Gastroesophageal sphincter (tissue), 4 donors: ENCODE results near the gene PTPRD. TPM values are rescaled to one million over a fixed set of nuclear protein-coding genes. Genes with fewer than 3 reads are reported as not detected.
"Not testable (repeated sequence)": the region's sequence is repeated elsewhere in the genome, so short reads cannot be mapped to it uniquely, and the experiment has no call there.

Source experiments
- ATAC-seq: fragments of 150-250 bp; one replicate; pipeline ENCODE4 v1.9.1; 2016; ENCODE audit warnings: mild to moderate bottlenecking, moderate library complexity
- H3K27ac ChIP-seq, 4 donors: fragments of 200-600 bp; sonication (generic) in 3 of 4; 1 replicate in 3 of 4; 2 replicates in 1 of 4; pipeline ENCODE4 v1.5.1; 2016 to 2019
- H3K27me3 ChIP-seq: fragments of 200-600 bp; sonication (generic); one replicate; pipeline ENCODE4 v1.5.1; 2019
- H3K36me3 ChIP-seq, 2 donors: fragments of 200-600 bp; sonication (generic); one replicate each; pipeline ENCODE4 v1.5.1; 2019; ENCODE audit warnings: control low read depth in 1 of 2
- H3K4me1 ChIP-seq, 3 donors: fragments of 200-600 bp; sonication (generic); 1 replicate in 2 of 3; 2 replicates in 1 of 3; pipeline ENCODE4 v1.5.1; 2016 to 2019; ENCODE audit warnings: control low read depth in 2 of 3
- H3K4me3 ChIP-seq, 2 donors: fragments of 200-600 bp; sonication (generic); one replicate each; pipeline ENCODE4 v1.5.1; 2019; ENCODE audit warnings: mild to moderate bottlenecking in 1 of 2, moderate library complexity in 1 of 2
- H3K9me3 ChIP-seq, 3 donors: fragments of 200-600 bp; sonication (generic); one replicate each; pipeline ENCODE4 v1.5.1; 2017 to 2019; ENCODE audit warnings: control low read depth in 2 of 3
- EP300 ChIP-seq: sonication (generic); formaldehyde crosslinking; IDR thresholded peaks from one replicate; pipeline ENCODE4 v1.6.1; 2017; ENCODE audit warnings: antibody characterized with exemption, mild to moderate bottlenecking
- POLR2A ChIP-seq, 2 donors: fragments of 450-650 bp; IDR thresholded peaks; one replicate each; pipeline ENCODE4 v1.6.1; 2017; ENCODE audit warnings: antibody characterized with exemption in 2 of 2, mild to moderate bottlenecking in 2 of 2, moderate library complexity in 1 of 2
- POLR2AphosphoS5 ChIP-seq: sonication (generic); formaldehyde crosslinking; IDR thresholded peaks from one replicate; pipeline ENCODE4 v1.6.1; 2017; ENCODE audit warnings: antibody characterized with exemption
- WGBS, 2 donors: methylation state at CpG; one replicate each; pipeline ENCODE4 v1.1.5; 2018; ENCODE audit warnings: low coverage in 1 of 2; 5-methylcytosine and 5-hydroxymethylcytosine counted together
- total RNA-seq, 4 donors: library from RNA; depleted of rRNA; stranded (reverse); fragments of >200 nt; gene quantifications; one replicate each; pipeline ENCODE4 v1.1.0, GENCODE V29; 2016
- TF ChIP-seq, protein P1 (sequence below), 4 experiments: fragments of 200-600 bp in 2 of 4; fragments of 450-650 bp in 2 of 4; sonication (generic) in 1 of 4; IDR thresholded peaks; one replicate each; pipeline ENCODE4 v1.5.1; 2017 to 2019; ENCODE audit warnings: antibody characterized with exemption in 4 of 4, mild to moderate bottlenecking in 2 of 4, moderate library complexity in 2 of 4

PTPRD gene
- total RNA-seq, 4 donors from 2014 or later, result 3.5 to 53.9 (median 15.8) TPM

DNA sequence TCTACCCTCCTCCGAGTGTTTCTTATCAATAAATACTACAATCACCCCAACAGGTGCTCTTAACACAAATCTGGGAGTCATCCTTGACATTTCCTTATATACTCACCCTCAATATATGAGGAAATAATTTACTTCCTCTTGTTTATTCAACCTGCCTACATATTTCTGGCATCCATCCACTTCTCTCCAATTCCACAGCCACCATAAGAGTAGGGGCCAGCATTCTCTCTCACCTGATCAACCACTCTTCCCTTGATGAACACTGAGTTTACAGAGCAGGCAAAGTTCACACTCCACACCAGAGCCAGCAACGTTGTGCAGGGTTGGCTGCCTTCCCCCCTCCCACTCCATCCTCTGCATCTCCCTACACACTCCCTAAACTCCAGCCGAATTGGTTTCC is 1908.9 kb downstream of the PTPRD start:
- Histone ChIP-seq H3K36me3 (no peaks in the 10 kb centered on the region), H3K27me3 (peaks cover 3% of the 10 kb centered on the region), H3K4me3 (no peak overlapping the region), H3K4me1 (no peaks in the 10 kb centered on the region), H3K9me3 (no peaks in the 10 kb centered on the region), H3K27ac (no peak overlapping the region)
- ATAC-seq, result no peak
- TF ChIP-seq EP300 (no peak), POLR2A (IDR thresholded peaks at IDR 0.05) (no peak), POLR2AphosphoS5 (no peak)
- TF ChIP-seq, protein P1, sequence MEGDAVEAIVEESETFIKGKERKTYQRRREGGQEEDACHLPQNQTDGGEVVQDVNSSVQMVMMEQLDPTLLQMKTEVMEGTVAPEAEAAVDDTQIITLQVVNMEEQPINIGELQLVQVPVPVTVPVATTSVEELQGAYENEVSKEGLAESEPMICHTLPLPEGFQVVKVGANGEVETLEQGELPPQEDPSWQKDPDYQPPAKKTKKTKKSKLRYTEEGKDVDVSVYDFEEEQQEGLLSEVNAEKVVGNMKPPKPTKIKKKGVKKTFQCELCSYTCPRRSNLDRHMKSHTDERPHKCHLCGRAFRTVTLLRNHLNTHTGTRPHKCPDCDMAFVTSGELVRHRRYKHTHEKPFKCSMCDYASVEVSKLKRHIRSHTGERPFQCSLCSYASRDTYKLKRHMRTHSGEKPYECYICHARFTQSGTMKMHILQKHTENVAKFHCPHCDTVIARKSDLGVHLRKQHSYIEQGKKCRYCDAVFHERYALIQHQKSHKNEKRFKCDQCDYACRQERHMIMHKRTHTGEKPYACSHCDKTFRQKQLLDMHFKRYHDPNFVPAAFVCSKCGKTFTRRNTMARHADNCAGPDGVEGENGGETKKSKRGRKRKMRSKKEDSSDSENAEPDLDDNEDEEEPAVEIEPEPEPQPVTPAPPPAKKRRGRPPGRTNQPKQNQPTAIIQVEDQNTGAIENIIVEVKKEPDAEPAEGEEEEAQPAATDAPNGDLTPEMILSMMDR (IDR thresholded peaks at IDR 0.05), result no peak
- 42 to 52% methylated on average over 2 to 3 of the region's 3 CpGs for WGBS, 2 donors

DNA sequence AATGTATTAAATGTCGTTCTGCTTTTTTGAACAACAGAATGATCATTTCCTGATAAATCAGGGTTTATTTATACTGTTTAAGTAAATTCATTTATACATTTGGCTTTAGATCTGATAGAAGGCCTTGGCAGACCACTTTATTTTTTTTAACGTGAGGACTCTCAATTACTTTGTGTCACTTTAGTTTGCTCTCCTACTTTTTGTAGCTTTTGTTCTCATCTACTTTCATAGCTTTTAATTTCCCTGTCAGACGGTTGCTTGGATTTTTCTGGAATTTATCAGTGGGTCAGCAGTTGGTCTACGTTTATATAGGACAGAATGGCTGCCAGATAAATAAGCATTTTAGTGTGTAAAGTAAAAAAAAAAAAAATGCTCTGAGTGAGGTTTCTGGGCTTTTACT is 1910.9 kb downstream of the PTPRD start:
- no peaks in the 10 kb centered on the region for H3K9me3 ChIP-seq
- no peak overlapping the region for H3K4me3 ChIP-seq
- no peaks in the 10 kb centered on the region for H3K4me1 ChIP-seq
- H3K36me3 ChIP-seq, result no peaks in the 10 kb centered on the region
- WGBS, 2 donors, result 15 to 37% methylated on average over 4 of the region's 4 CpGs
- no peak overlapping the region for H3K27ac ChIP-seq
- peaks cover 3% of the 10 kb centered on the region for H3K27me3 ChIP-seq
- TF ChIP-seq POLR2A (IDR thresholded peaks at IDR 0.05), result no peak
- no peak for ATAC-seq

DNA sequence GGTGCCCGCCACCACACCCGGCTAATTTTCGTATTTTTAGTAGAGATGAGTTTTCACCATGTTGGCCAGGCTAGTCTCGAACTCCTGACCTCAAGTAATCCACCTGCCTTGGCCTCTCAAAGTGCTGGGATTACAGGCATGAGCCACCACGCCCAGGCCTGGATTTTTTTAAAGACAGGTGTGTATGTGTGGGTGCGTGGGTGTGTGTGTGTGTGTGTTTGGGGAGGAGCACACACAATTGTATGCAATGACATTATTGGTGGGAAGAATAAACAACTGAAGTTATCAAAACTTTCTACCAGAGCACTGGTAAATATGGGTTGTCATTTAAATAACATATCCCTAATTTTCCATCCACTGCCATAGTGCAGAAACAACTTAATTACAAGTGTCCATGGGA is 1915.2 kb downstream of the PTPRD start:
- not testable (repeated sequence) for H3K27me3 ChIP-seq, H3K27ac ChIP-seq, H3K36me3 ChIP-seq, ATAC-seq, H3K9me3 ChIP-seq, H3K4me1 ChIP-seq, H3K4me3 ChIP-seq
- 100% methylated on average over 2 of the region's 6 CpGs for WGBS, 2 donors

DNA sequence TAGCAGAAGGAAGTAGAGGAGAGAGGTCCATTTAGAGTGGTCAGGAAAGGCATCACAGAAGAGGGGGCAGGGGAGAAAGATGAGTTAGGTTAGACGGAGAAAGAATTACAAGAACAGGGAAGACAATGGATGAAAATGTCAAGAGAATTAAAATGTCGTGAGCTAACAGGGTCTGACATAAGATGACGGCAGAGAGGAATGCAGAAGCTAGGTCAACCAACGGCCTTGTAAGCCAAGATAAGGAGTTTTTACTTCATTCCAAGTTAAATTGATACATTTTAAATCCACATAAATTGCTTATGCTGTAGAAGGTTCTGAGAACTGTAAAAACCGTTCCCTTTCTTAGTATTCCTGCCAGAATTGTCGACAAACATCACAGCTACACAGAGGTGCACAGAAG is 1916.3 kb downstream of the PTPRD start:
- Histone ChIP-seq H3K27ac (no peak overlapping the region), H3K9me3 (no peaks in the 10 kb centered on the region), H3K36me3 (no peaks in the 10 kb centered on the region), H3K4me1 (no peaks in the 10 kb centered on the region), H3K4me3 (no peak overlapping the region), H3K27me3 (no peaks in the 10 kb centered on the region)
- ATAC-seq, result no peak
- WGBS, 2 donors, result 76 to 79% methylated on average over 6 of the region's 6 CpGs
- TF ChIP-seq POLR2AphosphoS5, result no peak
- TF ChIP-seq, protein P1 (IDR thresholded peaks at IDR 0.05), result no peak
- TF ChIP-seq POLR2A (IDR thresholded peaks at IDR 0.05), result no peak
- no peak for TF ChIP-seq EP300

DNA sequence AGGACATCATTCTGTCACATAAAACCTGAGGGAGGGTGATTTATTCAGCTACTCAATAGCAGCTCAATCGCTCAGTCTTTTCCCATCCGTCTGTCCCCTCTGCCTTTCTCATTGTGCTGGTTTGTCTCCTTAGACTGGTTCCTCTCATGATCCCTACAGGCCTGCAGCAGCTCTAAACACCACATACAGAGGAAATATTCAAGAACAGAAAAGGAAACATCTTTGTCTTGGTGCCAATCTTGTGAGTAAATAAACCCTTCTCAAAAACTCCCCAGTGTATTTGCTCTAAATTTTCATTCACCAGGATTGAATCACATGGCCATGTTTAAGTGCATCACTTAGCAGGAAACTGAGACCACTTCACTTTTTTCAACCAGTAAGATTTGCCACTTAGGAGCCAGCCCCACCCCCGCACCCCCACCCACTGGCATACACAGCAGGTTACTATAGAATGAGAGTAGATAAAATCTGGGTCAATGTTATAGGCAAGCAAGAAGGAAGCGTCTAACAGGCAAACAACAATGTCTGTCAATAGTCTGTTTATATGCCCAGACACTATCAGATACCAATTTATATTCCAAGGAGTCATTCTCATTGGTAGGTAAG is 1917.7 kb downstream of the PTPRD start:
- no peak overlapping the region for H3K4me3 ChIP-seq
- no peaks in the 10 kb centered on the region for H3K9me3 ChIP-seq
- no peaks in the 10 kb centered on the region for H3K36me3 ChIP-seq
- H3K27me3 ChIP-seq, result no peaks in the 10 kb centered on the region
- no peaks in the 10 kb centered on the region for H3K4me1 ChIP-seq
- no peak for ATAC-seq
- WGBS, 2 donors, result 77% methylated on average over 4 of the region's 4 CpGs
- no peak for TF ChIP-seq EP300
- no peak for TF ChIP-seq POLR2AphosphoS5
- no peak for TF ChIP-seq POLR2A (IDR thresholded peaks at IDR 0.05)
- TF ChIP-seq, protein P1 (IDR thresholded peaks at IDR 0.05), result no peak
- H3K27ac ChIP-seq, result no peak overlapping the region

DNA sequence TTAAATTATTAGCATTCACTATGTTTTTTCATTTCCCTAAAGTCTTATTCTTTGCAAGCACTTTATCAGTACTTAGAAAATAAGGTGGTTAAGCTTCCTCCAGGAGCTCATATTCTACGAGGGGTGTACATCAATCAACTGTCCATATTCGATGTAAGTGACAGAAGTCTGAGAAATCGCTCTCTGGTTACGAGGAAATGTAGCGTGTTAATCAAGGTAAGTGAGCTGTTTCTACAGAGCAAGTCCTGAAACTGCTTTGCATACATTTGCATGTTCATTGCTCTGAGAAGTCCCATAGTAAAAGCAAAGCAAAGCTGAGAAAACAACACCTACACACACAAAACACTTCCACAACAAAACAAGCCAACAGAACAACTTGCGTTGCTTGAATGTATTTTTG is 1919.3 kb downstream of the PTPRD start:
- Histone ChIP-seq H3K9me3 (no peaks in the 10 kb centered on the region), H3K4me3 (no peak overlapping the region), H3K4me1 (no peaks in the 10 kb centered on the region), H3K36me3 (no peaks in the 10 kb centered on the region), H3K27ac (no peak overlapping the region), H3K27me3 (no peaks in the 10 kb centered on the region)
- no peak for ATAC-seq
- WGBS, 2 donors, result 78 to 90% methylated on average over 6 of the region's 6 CpGs
- TF ChIP-seq POLR2AphosphoS5 (no peak), POLR2A (IDR thresholded peaks at IDR 0.05) (no peak), EP300 (no peak)
- TF ChIP-seq, protein P1 (IDR thresholded peaks at IDR 0.05), result no peak
